Stimulated activated CD4-positive, alpha-beta T cell treated with anti-CD3 and anti-CD28 coated beads, Interleukin-12 subunit alpha, Interleukin-12 subunit beta, amount 100 ng/mL, for 4 hours (primary cell): ENCODE results near the gene SPINT2.
"Not testable (repeated sequence)": the region's sequence is repeated elsewhere in the genome, so short reads cannot be mapped to it uniquely, and the experiment has no call there.

ENCODE experiments used
- DNase-seq: peaks from one replicate; pipeline ENCODE4 v3.0.0-alpha.2; 2020

The SPINT2 gene

GRCh38 chr19:38324431-38324830 is 60.1 kb downstream of the SPINT2 start:
- DNase-seq = no peak

- no peak for DNase-seq
Observed at GRCh38 chr19:38326591-38326990, 62.2 kb downstream of the SPINT2 start.

- DNase-seq = no peak
Observed at GRCh38 chr19:38329651-38330050, 65.3 kb downstream of the SPINT2 start.

GRCh38 chr19:38331728-38332127 is 67.4 kb downstream of the SPINT2 start:
- no peak for DNase-seq

- DNase-seq = no peak
Observed at GRCh38 chr19:38333245-38333644, 68.9 kb downstream of the SPINT2 start.

GRCh38 chr19:38335949-38336637 is 71.7 kb downstream of the SPINT2 start:
- DNase-seq = peak; percentile 93

- DNase-seq = peak; percentile 94
Observed at GRCh38 chr19:38336638-38337359, 72.4 kb downstream of the SPINT2 start.

- no peak for DNase-seq
Observed at GRCh38 chr19:38337360-38337653, 72.9 kb downstream of the SPINT2 start.

- not testable (repeated sequence) for DNase-seq
Observed at GRCh38 chr19:38339011-38339410, 74.6 kb downstream of the SPINT2 start.

GRCh38 chr19:38340927-38341326 is 76.6 kb downstream of the SPINT2 start:
- DNase-seq = no peak
